HG03108 (cell line): Measurements from ENCODE around the gene MRPL49.
"Not testable (repeated sequence)": the region's sequence is repeated elsewhere in the genome, so short reads cannot be mapped to it uniquely, and the experiment has no call there.

ENCODE experiments used
- ATAC-seq: cut with Tn5 transposase; IDR thresholded peaks from one replicate; pipeline ENCODE4 v1.9.1; 2021; ENCODE audit warnings: moderate library complexity; ENCODE audit not compliant: unreplicated experiment

MRPL49 gene

GRCh38 chr11:65160643-65161042 is 38.5 kb downstream of the MRPL49 start:
- no peak for ATAC-seq

- no peak for ATAC-seq
Observed at GRCh38 chr11:65163684-65164083, 41.6 kb downstream of the MRPL49 start.

- ATAC-seq: no peak
Observed at GRCh38 chr11:65165410-65166317, 43.5 kb downstream of the MRPL49 start.

- no peak for ATAC-seq
Observed at GRCh38 chr11:65166893-65167292, 44.8 kb downstream of the MRPL49 start.

GRCh38 chr11:65167656-65168055 is 45.5 kb downstream of the MRPL49 start:
- ATAC-seq: no peak

- ATAC-seq: no peak
Observed at GRCh38 chr11:65169164-65169641, 47.1 kb downstream of the MRPL49 start.

- ATAC-seq: no peak
Observed at GRCh38 chr11:65170058-65170534, 48.0 kb downstream of the MRPL49 start, which contains the start of gene SPDYC. Gene SPDYC (plus strand): TSS chr11:65170233. CDS start chr11:65171358, 1,125 bp downstream.

GRCh38 chr11:65172600-65172999 is 50.5 kb downstream of the MRPL49 start:
- ATAC-seq: no peak

GRCh38 chr11:65174571-65175010 is 52.5 kb downstream of the MRPL49 start:
- not testable (repeated sequence) for ATAC-seq
